Left lobe of liver (tissue), 2 donors: ENCODE results near the gene SLC16A2. TPM values are rescaled to one million over a fixed set of nuclear protein-coding genes. Genes with fewer than 3 reads are reported as not detected.
"Not testable (repeated sequence)": the region's sequence is repeated elsewhere in the genome, so short reads cannot be mapped to it uniquely, and the experiment has no call there.

ENCODE experiments used
- ATAC-seq: fragments of 200-7000 bp; cut with Tn5 transposase; one replicate; pipeline ENCODE4 v1.9.1; 2020; ENCODE audit warnings: mild to moderate bottlenecking, moderate library complexity
- DNase-seq: peaks from one replicate; pipeline ENCODE4 v3.0.0-alpha.2; 2020; ENCODE audit warnings: low spot score
- total RNA-seq: library from RNA; stranded (reverse); gene quantifications from one replicate; pipeline ENCODE4 v1.2.1, GENCODE V29; 2021
- donor health status: DM: no; HTN: no; CAD: no; lungs with moderate emphysema.
- donor health status: DM: no; HTN: yes; CAD: no.

The SLC16A2 gene
- total RNA-seq, 1 donor from 2014 or later, result 65.6 TPM

DNA sequence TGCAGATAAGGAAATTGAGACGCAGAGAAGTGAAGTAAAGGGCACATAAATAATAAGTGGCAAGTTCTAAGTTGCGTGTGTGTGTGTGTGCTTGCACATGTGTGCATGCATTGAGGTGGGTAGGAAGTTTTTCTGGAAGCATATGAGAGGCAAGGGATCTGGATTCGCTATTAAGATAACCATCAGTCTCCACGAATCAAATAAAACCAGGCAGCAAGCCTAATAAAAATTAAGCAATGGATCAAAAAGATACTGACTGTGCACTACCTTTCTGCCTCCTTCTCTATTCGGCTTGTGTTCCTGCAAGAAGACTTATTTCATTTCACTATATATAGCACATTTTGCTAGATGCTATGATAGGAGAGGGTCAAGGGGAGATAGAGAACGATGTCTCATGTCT lies 23.8 kb downstream of the SLC16A2 start:
- DNase-seq, result no peak
- no peak for ATAC-seq

DNA sequence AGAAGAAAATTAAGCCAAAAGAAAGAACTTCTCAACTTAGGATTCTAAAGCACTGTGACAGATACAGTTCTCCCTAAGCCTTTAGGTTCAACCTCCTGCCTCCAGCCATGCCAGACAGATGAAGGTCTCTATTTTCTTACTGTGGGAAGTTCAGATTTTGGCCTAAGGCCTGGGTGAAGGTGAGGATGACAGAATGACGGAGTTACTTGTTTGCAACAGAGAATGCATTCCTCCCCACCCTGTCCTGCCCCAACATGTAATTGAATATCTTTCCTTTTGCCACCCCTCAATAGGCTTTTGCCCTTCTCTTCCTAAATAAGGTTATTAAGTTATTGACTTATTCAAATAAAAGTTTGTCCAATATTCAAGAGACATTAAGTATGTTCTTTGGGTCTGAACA lies 25.6 kb downstream of the SLC16A2 start:
- ATAC-seq (no peak), DNase-seq (no peak)

DNA sequence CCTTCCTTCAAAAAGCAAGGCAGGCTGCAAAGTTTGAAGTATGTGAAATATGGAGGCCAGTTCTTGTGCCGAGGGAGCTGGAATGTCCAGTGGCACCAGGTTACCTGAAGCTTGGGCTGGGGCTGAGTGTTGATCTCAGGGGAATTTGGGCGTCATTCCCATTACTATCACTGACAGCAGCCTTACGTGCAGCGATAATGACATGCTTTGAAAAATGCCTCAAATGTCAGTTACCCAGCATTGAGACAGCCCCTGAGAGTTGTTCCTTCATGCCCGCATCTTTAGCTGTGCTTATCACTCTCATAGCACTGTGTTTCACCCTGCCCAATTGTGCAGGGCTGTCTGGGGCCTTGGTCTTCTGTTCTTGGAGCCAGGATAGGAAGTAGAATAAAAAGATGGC lies 27.4 kb downstream of the SLC16A2 start:
- ATAC-seq, result no peak
- DNase-seq, result no peak

DNA sequence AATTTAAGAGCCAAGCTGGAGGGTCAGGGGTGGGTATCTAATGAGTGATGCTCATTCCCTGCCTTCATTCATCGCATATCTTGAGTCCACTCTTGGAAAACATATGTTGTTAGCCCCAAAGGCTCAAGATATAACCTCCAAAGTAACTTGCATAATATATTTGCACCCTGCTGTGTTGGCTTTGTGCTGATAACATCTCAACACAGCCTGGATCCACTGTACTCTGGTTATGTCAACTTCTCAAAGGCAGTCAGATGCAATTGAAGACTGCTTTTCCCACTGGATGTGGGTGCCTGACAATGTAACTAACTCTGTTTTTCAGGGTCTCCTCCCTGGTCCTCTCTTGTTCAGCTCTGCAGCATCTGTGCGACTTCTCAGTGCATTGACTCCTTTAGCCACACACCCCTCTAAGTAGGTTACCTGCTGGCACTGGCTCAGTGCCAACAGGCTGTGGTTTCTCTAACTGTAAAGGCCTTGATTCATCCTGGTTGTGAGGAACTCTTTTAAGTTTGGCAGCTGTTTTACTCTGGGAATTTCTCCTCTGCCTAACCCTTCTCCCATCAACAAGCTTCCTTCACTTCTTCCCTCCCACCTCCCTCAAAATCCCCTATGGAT lies 28.1 kb downstream of the SLC16A2 start:
- ATAC-seq (no peak), DNase-seq (no peak)

DNA sequence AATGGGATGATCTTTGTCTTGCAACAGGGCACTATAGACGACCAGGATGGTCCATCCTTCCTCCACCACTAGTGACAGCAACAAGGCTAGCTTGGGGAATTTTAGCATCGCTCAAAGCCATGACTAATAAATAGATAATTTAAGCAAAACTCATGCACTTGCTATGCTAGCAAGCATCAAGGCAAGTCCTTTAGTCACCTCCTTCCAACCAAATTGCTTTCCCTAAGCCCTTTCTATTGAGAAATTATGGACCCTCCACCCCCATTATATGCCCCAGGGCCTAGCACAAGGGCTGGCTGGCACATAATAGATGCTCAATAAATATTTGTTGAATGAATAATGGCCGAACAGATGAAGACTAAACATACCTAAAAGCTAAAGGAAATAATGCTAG lies 28.6 kb downstream of the SLC16A2 start:
- ATAC-seq, result no peak
- no peak for DNase-seq

DNA sequence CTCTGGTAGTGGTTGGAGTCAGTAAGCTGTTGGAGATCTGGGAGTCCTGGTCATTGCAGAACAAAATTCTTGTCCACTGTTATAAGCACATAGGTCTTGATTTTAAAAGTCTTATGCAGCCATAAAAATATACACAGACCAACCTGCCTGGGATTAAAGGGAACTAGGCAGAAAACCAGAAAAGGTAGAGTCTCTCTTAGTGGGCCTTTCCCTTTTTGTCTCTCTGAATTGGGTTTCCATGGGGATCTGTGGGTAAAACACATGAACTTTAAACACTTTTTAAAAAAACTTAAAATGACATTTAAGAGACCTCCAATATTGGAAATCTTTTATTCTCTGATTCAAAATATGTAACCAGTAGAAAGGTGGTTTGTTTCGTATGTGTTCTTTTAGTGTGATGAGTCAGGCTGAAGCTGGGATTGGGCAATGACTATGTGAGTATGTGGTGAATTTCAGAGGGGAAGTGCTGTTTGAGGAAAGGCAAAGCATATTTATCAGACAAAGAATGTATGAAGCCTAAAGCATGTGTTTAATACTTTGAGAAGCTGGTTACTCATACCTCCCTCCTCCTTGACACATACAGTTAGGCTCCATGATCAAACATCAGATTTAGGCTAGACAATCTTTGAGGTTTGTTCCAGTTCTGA lies 29.6 kb downstream of the SLC16A2 start:
- ATAC-seq (peak; percentile 47), DNase-seq (no peak)

DNA sequence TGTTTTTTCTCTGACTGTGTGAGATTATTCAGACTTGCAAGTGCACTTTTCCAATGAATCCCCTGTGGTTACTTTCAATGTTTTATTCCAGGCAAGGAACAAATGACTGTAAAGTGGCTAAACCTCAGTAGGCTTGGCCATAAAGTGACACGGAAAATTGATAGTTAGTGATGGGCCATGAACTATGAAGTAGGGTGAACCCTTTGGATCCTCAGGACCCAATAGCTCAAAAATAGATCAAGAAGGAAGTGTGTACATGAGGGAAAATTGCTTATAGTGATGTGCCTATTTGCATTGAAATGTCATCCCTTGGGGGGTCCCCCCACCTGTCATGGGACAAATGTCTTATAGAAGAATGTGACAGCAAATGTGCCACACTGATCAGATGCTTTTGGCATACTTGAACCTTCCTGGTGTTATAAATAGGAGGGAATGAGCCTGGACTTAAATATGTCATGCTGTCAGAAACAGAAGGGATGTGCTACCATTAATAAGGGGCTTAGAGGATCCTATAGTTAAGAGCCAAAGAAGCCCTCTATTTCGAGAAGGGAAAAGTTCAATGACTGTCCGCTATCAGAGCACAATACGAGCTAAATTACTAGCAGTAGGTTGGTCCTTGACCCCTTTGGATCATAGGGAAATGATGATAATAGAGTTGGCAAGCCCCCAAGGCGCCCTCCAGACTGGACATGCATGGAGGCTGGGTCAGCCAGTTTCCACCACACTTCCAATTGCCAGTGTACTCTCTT lies 30.3 kb downstream of the SLC16A2 start:
- ATAC-seq, result peak; percentile 48
- no peak for DNase-seq

DNA sequence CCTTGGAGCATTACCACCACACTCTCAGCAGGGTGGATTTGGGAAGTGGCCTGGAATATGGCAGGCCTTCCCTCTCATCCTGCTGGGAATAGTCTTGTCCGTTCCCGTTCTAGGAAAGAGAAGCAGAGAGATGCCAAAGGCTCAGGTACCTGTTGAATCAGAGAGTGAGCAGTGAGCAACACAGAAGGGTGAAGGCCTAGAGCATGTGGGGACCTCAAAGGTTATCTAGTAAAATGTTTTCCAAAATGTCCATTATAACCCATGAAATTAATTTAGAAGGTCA lies 30.8 kb downstream of the SLC16A2 start:
- no peak for DNase-seq
- no peak for ATAC-seq

DNA sequence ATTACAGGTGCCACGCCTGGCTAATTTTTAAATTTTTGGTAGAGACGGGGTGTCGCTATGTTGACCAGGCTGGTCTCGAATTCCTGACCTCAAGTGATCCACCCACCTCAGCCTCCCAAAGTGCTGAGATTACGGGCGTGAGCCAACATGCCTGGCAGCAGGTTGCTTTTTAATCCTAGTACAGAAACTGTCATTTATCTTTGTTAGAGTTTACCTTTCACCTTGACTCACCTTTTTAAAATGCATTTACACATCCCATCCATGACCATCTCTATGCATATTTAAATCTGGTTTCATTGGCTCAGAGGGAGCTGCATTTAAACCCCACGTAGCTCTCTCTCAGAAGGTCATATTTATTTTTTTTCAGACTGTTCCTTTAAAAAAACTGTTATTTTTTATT lies 31.9 kb downstream of the SLC16A2 start:
- no peak for DNase-seq
- no peak for ATAC-seq

DNA sequence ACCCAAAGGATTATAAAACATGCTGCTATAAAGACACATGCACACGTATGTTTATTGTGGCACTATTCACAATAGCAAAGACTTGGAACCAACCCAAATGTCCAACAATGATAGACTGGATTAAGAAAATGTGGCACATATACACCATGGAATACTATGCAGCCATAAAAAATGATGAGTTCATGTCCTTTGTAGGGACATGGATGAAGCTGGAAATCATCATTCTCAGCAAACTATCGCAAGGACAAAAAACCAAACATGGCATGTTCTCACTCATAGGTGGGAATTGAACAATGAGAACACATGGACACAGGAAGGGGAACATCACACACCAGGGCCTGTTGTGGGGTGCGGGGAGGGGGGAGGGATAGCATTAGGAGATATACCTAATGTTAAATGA lies 32.9 kb downstream of the SLC16A2 start:
- ATAC-seq, DNase-seq: not testable (repeated sequence)

DNA sequence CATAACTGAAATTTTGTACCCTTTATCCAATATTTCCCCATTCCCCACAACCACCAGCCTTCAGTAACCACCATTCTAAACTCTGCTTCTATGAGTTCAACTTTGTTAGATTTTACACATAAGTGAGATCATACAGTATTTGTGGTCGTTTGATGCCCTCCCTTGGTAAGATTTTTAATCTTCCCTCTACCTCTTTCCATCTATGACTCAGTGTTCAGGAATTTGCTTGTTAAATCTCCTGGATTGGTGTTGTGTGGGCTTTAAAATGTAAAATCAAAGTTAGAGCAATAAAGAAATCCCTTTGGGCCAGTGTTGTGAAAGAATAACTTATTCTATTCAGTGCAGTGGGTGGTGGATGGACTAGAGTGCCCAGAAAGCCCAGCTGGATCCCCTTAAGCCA lies 37.4 kb downstream of the SLC16A2 start:
- no peak for DNase-seq
- no peak for ATAC-seq

DNA sequence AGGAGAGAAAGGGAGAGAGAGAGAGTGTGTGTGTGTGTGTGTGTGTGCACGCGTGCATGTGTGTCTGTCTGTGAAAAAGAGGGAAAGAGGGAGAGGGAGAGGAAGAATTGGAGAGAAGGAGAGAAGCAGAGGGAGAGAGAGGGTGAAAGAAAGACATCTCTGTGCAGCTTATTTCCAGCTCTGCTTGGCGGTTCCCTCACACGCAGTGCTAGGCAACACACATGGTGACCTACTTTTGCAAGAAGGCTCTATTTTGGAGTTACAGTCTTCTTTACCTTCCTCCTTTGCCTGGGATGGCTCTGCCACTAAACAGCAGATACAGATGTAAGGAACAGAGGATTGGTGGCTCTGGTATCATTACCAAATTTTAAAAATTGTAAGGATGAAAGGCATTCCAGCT lies 40.1 kb downstream of the SLC16A2 start:
- DNase-seq (no peak), ATAC-seq (no peak)

DNA sequence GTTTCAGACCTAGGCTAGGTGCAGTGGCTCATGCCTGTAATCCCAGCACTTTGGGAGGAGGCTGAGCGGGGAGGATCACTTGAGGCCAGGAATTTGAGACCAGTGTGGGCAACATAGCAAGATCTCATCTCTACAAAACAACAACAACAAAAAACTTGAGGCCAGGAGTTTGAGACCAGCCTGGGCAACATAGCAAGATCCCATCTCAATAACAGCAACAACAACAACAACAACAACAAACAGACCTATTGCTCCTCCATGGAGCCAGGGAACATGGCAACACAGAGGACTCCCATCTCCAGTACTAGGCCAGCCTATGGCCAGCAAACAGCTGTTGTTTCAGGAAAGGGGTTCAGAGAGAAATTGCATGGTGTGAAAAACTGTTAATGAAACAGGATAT lies 43.4 kb downstream of the SLC16A2 start:
- DNase-seq, result no peak
- no peak for ATAC-seq

DNA sequence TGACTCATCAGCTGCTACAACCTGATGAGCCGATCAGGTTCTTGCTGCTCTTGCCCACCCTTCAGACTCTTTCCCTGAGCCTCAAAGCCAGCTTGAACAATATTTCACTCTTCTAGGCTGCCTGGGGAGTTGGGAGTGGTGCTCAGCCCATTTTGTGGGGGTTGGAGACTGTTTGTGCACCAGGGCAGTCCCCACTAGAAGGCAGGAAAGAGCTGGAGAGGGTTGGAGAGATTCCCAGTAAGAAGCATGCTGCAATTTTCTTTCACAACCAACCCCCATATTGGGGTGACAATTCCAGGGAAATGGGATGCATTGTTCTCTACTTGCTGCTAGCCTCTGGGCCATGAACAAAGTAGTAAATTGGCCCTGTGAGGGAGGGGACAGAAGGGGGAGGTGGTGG lies 44.1 kb downstream of the SLC16A2 start:
- peak; percentile 67 for ATAC-seq
- no peak for DNase-seq

DNA sequence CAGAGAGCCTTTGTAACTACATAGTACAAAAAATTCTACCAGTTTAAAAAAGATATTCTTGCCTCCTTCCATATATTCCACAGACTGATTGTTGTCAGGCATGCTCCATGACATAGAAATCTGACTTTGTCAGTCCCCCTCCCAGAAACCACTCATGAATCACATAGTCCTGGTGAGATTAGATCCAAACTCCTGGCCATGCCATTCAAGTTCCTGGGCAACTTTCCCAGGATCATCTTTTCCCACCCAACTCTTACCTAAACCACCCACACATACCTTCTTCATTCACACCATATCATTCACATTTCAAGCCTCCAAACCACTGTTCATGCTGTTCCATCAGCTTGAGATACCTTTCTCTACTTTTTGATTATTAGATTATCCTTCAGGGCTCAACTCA lies 46.4 kb downstream of the SLC16A2 start:
- ATAC-seq, result no peak
- DNase-seq, result no peak

DNA sequence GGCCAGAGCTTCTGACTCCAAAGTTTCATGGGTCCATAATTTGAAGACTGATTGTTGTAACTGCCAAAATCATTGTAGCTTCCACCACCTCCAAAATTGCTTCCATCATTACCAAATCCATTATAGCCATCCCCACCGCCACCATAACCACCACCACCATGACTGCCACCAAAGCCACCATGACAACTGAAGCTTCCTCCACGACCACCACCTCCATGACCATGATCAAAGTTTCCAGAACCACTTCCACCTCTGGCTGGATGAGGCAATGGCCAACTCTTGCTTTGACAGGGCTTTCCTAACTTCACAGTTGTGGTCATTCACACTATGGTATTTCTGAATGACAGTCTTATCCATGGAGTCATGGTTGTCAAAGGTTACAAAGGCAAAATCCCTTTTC lies 51.8 kb downstream of the SLC16A2 start:
- ATAC-seq, DNase-seq: not testable (repeated sequence)

DNA sequence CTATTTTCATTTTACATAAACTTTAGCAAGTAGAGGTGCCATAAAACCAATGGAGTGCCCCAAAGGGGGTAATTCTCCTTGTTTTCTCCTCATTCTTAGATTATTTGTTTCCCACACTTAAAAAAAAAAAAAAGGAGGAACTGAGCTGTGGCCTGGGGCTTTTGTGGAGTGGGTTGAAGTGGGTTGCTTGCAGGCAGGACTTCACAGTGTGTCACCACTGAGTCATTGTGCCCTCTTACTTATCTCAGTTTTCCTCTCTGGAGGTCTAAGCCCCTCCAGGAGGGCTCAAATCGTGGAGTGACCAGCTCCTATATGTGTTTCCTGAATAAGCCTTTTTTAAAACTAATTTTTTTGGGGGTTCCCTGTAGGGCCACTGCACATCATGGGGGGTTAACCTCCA lies 69.0 kb downstream of the SLC16A2 start:
- ATAC-seq (no peak), DNase-seq (no peak)

DNA sequence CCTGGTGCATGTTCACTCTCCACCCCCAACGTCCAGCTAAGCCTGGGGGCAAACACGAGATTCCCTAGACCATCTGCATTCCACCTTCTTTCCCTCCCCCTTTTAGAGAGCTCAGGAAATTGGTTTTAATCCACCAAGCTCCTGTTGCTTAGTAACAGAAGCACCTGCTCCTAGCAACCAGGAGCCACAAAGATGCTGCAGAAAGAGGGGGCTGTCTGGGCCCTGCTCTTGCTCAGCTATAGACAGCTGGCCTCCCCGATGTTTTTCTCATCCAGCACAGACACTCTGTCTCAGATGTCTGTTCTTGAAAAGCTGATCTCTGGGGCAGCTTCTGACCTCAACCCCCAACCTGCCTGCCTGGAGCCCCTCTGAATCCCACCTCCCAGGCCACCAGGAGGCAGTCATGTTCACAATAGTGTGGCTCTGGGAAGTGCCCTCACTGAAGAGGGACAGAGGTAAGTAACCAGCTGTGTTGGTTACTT lies 71.5 kb downstream of the SLC16A2 start:
- ATAC-seq (peak; percentile 40), DNase-seq (no peak)

DNA sequence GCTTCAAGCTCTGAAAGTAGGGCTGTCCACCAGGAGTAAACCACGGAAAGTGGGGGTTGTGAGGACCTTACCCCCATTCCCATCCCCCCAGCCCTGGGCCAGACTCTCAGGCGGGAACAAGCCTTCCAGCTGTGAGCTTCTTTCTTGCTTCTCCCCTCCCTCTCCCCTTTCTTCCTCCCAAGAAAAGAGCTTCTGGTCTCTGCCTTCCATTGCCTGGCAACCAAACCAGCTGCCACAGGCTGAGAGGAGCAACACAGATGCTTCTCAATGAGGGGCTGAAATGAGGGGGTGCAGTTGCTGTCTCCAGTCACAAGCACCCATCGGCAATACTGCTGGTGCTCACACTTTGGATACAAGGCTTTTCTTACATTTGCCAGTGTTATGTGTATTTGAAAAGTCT lies 72.5 kb downstream of the SLC16A2 start:
- ATAC-seq, result no peak
- DNase-seq, result no peak

DNA sequence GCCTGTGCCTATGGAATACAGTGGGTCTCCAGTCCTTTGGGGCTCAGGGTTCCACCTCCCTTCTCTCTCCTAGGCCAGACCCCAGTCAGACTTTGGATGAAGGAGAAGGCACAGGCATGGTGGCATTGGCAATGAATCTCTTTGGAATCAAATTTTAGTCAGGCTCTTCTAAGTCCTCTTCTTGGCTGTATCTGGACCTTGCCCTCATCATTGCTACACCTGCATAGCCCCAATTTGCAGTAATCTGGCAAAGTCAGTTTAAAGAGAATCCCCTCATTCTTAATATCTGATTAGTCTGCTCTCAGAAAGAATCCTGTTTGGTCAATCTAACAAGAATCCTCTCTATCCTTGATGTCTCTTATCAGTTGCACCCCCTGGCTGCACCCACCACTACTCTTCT lies 77.6 kb downstream of the SLC16A2 start:
- ATAC-seq (peak; percentile 26), DNase-seq (no peak)

DNA sequence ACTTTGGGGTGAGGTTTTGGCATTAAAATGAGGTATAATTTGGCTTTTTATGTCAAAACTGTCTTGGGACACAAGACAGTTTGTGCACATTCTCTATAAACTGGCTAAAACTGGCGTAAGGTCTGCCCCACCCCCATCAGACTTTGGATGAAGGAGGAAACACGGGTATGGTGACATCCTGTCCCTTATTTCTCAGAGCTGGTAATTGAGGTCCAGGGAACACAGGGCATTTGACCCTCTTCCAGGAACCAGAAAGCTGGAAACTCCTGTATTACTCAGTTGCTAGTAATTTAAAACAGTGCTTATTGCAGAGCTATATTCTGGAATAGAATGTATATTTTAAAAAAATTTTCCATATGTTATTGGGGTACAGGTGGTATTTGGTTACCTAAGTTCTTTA lies 78.8 kb downstream of the SLC16A2 start:
- ATAC-seq (peak; percentile 71), DNase-seq (peak; percentile 50)

DNA sequence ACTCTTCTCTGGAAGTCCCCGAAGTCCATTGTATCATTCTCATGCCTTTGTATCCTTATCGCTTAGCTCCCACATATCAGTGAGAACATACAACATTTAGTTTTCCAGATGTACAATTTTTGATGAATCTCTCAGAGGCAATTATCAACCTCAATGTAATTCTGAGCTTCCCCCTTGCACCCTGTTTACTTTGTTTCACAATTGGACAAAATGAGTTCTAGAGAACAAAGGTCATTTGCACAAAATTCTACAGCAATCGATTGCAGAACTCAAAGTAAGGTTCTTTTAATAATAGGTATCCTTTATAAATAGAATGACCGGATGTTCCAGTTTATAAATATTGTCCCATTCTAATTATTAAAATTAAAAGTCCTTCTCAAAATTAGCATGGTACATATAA lies 79.3 kb downstream of the SLC16A2 start:
- no peak for DNase-seq

More for the DNA sequence above, 79.3 kb downstream of the SLC16A2 start:
- peak; percentile 49 for ATAC-seq
